ENCODE data around the gene TMEM225. TPM values are rescaled to one million over a fixed set of nuclear protein-coding genes. Genes with fewer than 3 reads are reported as not detected.
A peak's percentile ranks its signal among the peaks of the same experiment; 100 is the strongest.

TMEM225 gene
- total and polyA plus RNA-seq, 2 experiments from 2014 or later, result not detected

DNA sequence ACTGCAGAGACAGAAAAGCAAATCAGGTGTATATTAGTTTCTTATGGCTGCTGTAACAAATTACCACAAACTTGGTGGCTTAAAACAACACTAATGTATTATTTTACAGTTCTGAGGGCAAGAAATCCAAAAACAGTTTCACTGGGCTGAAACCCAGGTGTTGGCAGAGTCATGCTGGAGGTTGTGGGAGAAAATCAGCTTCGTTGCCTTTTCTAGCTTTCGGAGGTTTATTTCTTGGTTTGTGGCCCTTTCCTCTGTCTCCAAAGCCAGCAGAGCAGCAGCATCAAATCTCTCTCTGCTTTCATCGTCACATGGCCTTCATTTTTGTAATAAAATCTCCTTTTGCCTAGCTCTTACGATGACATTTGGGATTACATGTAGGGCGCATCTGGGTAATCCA lies 46.3 kb downstream of the TMEM225 start:
- no peak for TF ChIP-seq CTCF (IDR thresholded peaks at IDR 0.05; ENCODE audit: low read depth, low read length)
- H3K4me3 ChIP-seq, result no peak overlapping the region
- no peaks in the 10 kb centered on the region for H3K9me3 ChIP-seq (ENCODE audit: low read depth)
- no peaks in the 10 kb centered on the region for H3K27me3 ChIP-seq
- DNase-seq (ENCODE audit: low read depth in 1 of 2, low spot score in 1 of 2), result no peak
- H3K36me3 ChIP-seq, result no peaks in the 10 kb centered on the region
- H3K27ac ChIP-seq, result no peak overlapping the region
- peaks cover 7% of the 10 kb centered on the region for H3K4me1 ChIP-seq (ENCODE audit: low read depth)

- no peak for TF ChIP-seq CTCF (IDR thresholded peaks at IDR 0.05; ENCODE audit: low read depth, low read length)
- Histone ChIP-seq H3K36me3 (no peaks in the 10 kb centered on the region), H3K27ac (peak overlapping the region; percentile 27), H3K27me3 (no peaks in the 10 kb centered on the region), H3K9me3 (ENCODE audit: low read depth) (no peaks in the 10 kb centered on the region), H3K4me1 (ENCODE audit: low read depth) (peaks cover 7% of the 10 kb centered on the region), H3K4me3 (no peak overlapping the region)
- DNase-seq (ENCODE audit: low read depth in 1 of 2, low spot score in 1 of 2), result no peak
Measured at GRCh38 chr11:123838659-123839058, 46.8 kb downstream of the TMEM225 start.

DNA sequence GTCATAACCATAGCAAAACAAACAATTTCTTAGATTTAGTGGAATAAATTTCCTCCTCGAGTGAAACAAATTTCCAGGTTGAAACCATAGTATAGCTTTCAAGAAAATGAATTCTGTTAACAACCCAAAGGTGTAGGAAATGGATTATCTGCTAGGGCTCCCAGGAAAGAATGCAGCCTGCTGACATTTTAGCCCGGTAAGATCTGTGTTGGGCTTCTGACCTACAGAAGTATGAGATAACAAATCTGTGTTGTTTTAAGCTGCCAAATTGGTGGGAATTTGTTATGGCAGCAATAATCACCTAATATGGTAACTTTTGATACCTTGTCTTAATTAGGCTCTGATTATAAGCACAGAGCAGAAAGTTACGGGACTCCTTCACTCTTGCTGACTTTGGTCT lies 47.3 kb downstream of the TMEM225 start:
- DNase-seq (ENCODE audit: low read depth in 1 of 2, low spot score in 1 of 2), result peak in 1 of 2 donors; percentile 18
- no peaks in the 10 kb centered on the region for H3K27me3 ChIP-seq
- H3K9me3 ChIP-seq (ENCODE audit: low read depth), result no peaks in the 10 kb centered on the region
- TF ChIP-seq CTCF (IDR thresholded peaks at IDR 0.05; ENCODE audit: low read depth, low read length), result no peak
- no peak overlapping the region for H3K4me3 ChIP-seq
- peak overlapping the region; percentile 27 for H3K27ac ChIP-seq
- no peaks in the 10 kb centered on the region for H3K36me3 ChIP-seq
- peaks cover 7% of the 10 kb centered on the region for H3K4me1 ChIP-seq (ENCODE audit: low read depth)

- Histone ChIP-seq H3K4me1 (ENCODE audit: low read depth) (peaks cover 2% of the 10 kb centered on the region), H3K27me3 (no peaks in the 10 kb centered on the region), H3K27ac (no peak overlapping the region), H3K4me3 (no peak overlapping the region), H3K9me3 (ENCODE audit: low read depth) (no peaks in the 10 kb centered on the region), H3K36me3 (no peaks in the 10 kb centered on the region)
- TF ChIP-seq CTCF (IDR thresholded peaks at IDR 0.05; ENCODE audit: low read depth, low read length), result no peak
- no peak for DNase-seq (ENCODE audit: low read depth in 1 of 2, low spot score in 1 of 2)
Measured at GRCh38 chr11:123833095-123833494, 52.4 kb downstream of the TMEM225 start.

Other genes with a start within 250 kb of the TMEM225 start
- gene SCN3B, start 231.0 kb downstream of the TMEM225 start, total RNA-seq, result 0.12 and 0.46 TPM in 2 replicates
- gene SCN3B, start 231.0 kb downstream of the TMEM225 start, polyA plus RNA-seq, result 0.77 and 1.2 TPM in 2 replicates
- 11.8 and 12.0 TPM in 2 replicates for gene ZNF202, start 144.0 kb downstream of the TMEM225 start, total RNA-seq
- 4.8 and 8.3 TPM in 2 replicates for gene ZNF202, start 144.0 kb downstream of the TMEM225 start, polyA plus RNA-seq
- gene OR6X1, start 131.2 kb downstream of the TMEM225 start, total RNA-seq, result not detected in 2 replicates
- gene OR6X1, start 131.2 kb downstream of the TMEM225 start, polyA plus RNA-seq, result not detected in 2 replicates
- gene OR6M1, start 79.3 kb downstream of the TMEM225 start, total RNA-seq, result not detected in 2 replicates
- not detected in 2 replicates for gene OR6M1, start 79.3 kb downstream of the TMEM225 start, polyA plus RNA-seq
- gene OR8D4, start 16.5 kb upstream of the TMEM225 start, total RNA-seq, result not detected in 2 replicates
- gene OR8D4, start 16.5 kb upstream of the TMEM225 start, polyA plus RNA-seq, result not detected in 2 replicates
- 0.15 TPM in 1 of 2 replicates, not detected in the other for gene OR4D5, start 53.9 kb upstream of the TMEM225 start, total RNA-seq
- gene OR4D5, start 53.9 kb upstream of the TMEM225 start, polyA plus RNA-seq, result not detected in 2 replicates
- not detected in 2 replicates for gene OR6T1, start 58.2 kb upstream of the TMEM225 start, total RNA-seq
- gene OR6T1, start 58.2 kb upstream of the TMEM225 start, polyA plus RNA-seq, result not detected in 2 replicates
- gene OR10S1, start 92.1 kb upstream of the TMEM225 start, total RNA-seq, result not detected in 2 replicates
- gene OR10S1, start 92.1 kb upstream of the TMEM225 start, polyA plus RNA-seq, result not detected in 2 replicates
- gene OR10G6, start 109.5 kb upstream of the TMEM225 start, total RNA-seq, result not detected in 2 replicates
- gene OR10G6, start 109.5 kb upstream of the TMEM225 start, polyA plus RNA-seq, result not detected in 2 replicates
- not detected in 2 replicates for gene OR10G4, start 127.3 kb upstream of the TMEM225 start, total RNA-seq
- not detected in 2 replicates for gene OR10G4, start 127.3 kb upstream of the TMEM225 start, polyA plus RNA-seq
- not detected in 2 replicates for gene OR10G9, start 137.3 kb upstream of the TMEM225 start, total RNA-seq
- not detected in 2 replicates for gene OR10G9, start 137.3 kb upstream of the TMEM225 start, polyA plus RNA-seq
- not detected in 2 replicates for gene OR10G8, start 141.1 kb upstream of the TMEM225 start, total RNA-seq
- gene OR10G8, start 141.1 kb upstream of the TMEM225 start, polyA plus RNA-seq, result not detected in 2 replicates
- gene OR10G7, start 155.7 kb upstream of the TMEM225 start, total RNA-seq, result not detected in 2 replicates
- not detected in 2 replicates for gene OR10G7, start 155.7 kb upstream of the TMEM225 start, polyA plus RNA-seq
- gene VWA5A, start 229.8 kb upstream of the TMEM225 start, total RNA-seq, result 20.8 and 28.9 TPM in 2 replicates
- 34.1 and 37.6 TPM in 2 replicates for gene VWA5A, start 229.8 kb upstream of the TMEM225 start, polyA plus RNA-seq